Measurements from ENCODE around the gene KCNH1. TPM values are rescaled to one million over a fixed set of nuclear protein-coding genes. Genes with fewer than 3 reads are reported as not detected.

The KCNH1 gene
- total RNA-seq, 1 experiment from 2014 or later = not detected

- TF ChIP-seq REST (IDR thresholded peaks at IDR 0.05; ENCODE audit: low read depth) (no peak), SRF (IDR thresholded peaks at IDR 0.05; ENCODE audit: low read depth) (no peak), ZBTB33 (IDR thresholded peaks at IDR 0.05; ENCODE audit: extremely low read depth, insufficient replicate concordance, low read length) (no peak), EZH2 (IDR thresholded peaks at IDR 0.05) (no peak), ZNF274 (IDR thresholded peaks at IDR 0.05; ENCODE audit: low read depth, low read length) (no peak), FOSL1 (IDR thresholded peaks at IDR 0.05; ENCODE audit: low read depth) (no peak), CTCF (IDR thresholded peaks at IDR 0.05 in 2 of 3, conservative IDR thresholded peaks at IDR 0.05 in 1 of 3; ENCODE audit: borderline replicate concordance in 1 of 3, insufficient read depth in 1 of 3, low read depth in 2 of 3, low read length in 2 of 3) (no peak), SP1 (IDR thresholded peaks at IDR 0.05; ENCODE audit: low read depth) (no peak), JUND (IDR thresholded peaks at IDR 0.05) (no peak), CEBPB (IDR thresholded peaks at IDR 0.05; ENCODE audit: low read depth) (no peak), CBX3 (IDR thresholded peaks at IDR 0.05; ENCODE audit: low read depth) (no peak), EZH2phosphoT487 (IDR thresholded peaks at IDR 0.05; ENCODE audit: borderline replicate concordance) (no peak), RAD21 (IDR thresholded peaks at IDR 0.05; ENCODE audit: low read depth) (no peak), ELF1 (IDR thresholded peaks at IDR 0.05; ENCODE audit: borderline replicate concordance, low read depth) (no peak), SIN3A (IDR thresholded peaks at IDR 0.05; ENCODE audit: low read depth) (no peak), EGR1 (IDR thresholded peaks at IDR 0.05; ENCODE audit: low read depth) (no peak), POLR2A (IDR thresholded peaks at IDR 0.05; ENCODE audit: borderline replicate concordance, extremely low read depth, insufficient read depth, insufficient read length) (no peak), MAX (IDR thresholded peaks at IDR 0.05) (no peak), POLR2AphosphoS5 (IDR thresholded peaks at IDR 0.05; ENCODE audit: low read depth, low read length) (no peak)
- Histone ChIP-seq H3K9me2 (ENCODE audit: insufficient read depth) (no peaks in the 10 kb centered on the region), H3K27ac (ENCODE audit: low read depth, low read length) (no peak overlapping the region), H3K4me1 (ENCODE audit: control insufficient read depth in 1 of 2, insufficient read depth in 2 of 2, low read length in 2 of 2) (no peaks in the 10 kb centered on the region), H3K9me3 (ENCODE audit: control insufficient read depth in 1 of 2, insufficient read depth in 1 of 2, low read depth in 1 of 2, low read length in 2 of 2) (no peaks in the 10 kb centered on the region), H3K79me2 (ENCODE audit: insufficient read depth, low read length) (no peaks in the 10 kb centered on the region), H4K20me1 (ENCODE audit: insufficient read depth) (no peaks in the 10 kb centered on the region), H3K27me3 (ENCODE audit: insufficient read depth, low read length) (peaks cover 83% of the 10 kb centered on the region), H3K36me3 (ENCODE audit: control insufficient read depth in 1 of 2, insufficient read depth in 2 of 2, low read length in 2 of 2) (no peaks in the 10 kb centered on the region), H3K4me2 (ENCODE audit: low read length) (no peak overlapping the region), H3K4me3 (replicated peaks in 1 of 2; ENCODE audit: low read depth in 1 of 2, low read length in 2 of 2) (no peak overlapping the region), H3K9ac (ENCODE audit: low read length) (no peak overlapping the region), H2AFZ (ENCODE audit: low read depth, low read length, poor library complexity, severe bottlenecking) (no peak overlapping the region)
- ATAC-seq (no peak), DNase-seq (ENCODE audit: low read depth, low spot score) (no peak)
- ChIA-PET RAD21 (ENCODE audit: low non-redundant PET in 1 of 2, low total read pairs in 2 of 2, uncharacterized antibody in 2 of 2, unreplicated experiment in 2 of 2) (no interaction called here), CTCF (interaction anchor here (1.2 kb wide), 1 partner anchor 8 kb away, joined by 3 read pairs; no protein-coding TSS in a partner anchor), POLR2A (no interaction called here)
- intact Hi-C loops (cut with micrococcal nuclease) = no loop called here
- no TSS peak for BruUV-seq (replicated peaks)
Observed at GRCh38 chr1:211127166-211127565, 6.8 kb downstream of the KCNH1 start.

Measured in HCT116 (cell line).